Esophagus squamous epithelium (tissue), 4 donors: ENCODE data around the gene PSMG4.

ENCODE experiments used
- CTCF ChIP-seq, 6 experiments: fragments of 450-650 bp in 4 of 6; fragments of 200-600 bp in 2 of 6; sonication (generic) in 2 of 6; IDR thresholded peaks; one replicate each; pipeline ENCODE4 v1.5.1; 2016 to 2019; ENCODE audit warnings: antibody characterized with exemption in 6 of 6, mild to moderate bottlenecking in 4 of 6, moderate library complexity in 4 of 6
- POLR2A ChIP-seq, 4 donors: fragments of 450-650 bp; IDR thresholded peaks; one replicate each; pipeline ENCODE4 v1.6.1; 2017; ENCODE audit warnings: antibody characterized with exemption in 4 of 4, mild to moderate bottlenecking in 4 of 4, moderate library complexity in 3 of 4

- no peak for TF ChIP-seq CTCF (IDR thresholded peaks at IDR 0.05)
- TF ChIP-seq POLR2A (IDR thresholded peaks at IDR 0.05) = no peak
These were observed 13.5 kb upstream of the PSMG4 start for GRCh38 chr6:3245216-3245615.
